Measurements from ENCODE around the gene FUT1. TPM values are rescaled to one million over a fixed set of nuclear protein-coding genes. Genes with fewer than 3 reads are reported as not detected.

The FUT1 gene
- polyA plus RNA-seq (2012; rRNA removed) = 0.03 and 0.08 TPM in 2 replicates
- 0.07 and 0.12 TPM in 2 replicates for polyA plus RNA-seq (2012; cell fraction: cytosol; rRNA removed)
- 0.04 and 0.07 TPM in 2 replicates for polyA plus RNA-seq (2012; cell fraction: nucleus; rRNA removed)

DNA sequence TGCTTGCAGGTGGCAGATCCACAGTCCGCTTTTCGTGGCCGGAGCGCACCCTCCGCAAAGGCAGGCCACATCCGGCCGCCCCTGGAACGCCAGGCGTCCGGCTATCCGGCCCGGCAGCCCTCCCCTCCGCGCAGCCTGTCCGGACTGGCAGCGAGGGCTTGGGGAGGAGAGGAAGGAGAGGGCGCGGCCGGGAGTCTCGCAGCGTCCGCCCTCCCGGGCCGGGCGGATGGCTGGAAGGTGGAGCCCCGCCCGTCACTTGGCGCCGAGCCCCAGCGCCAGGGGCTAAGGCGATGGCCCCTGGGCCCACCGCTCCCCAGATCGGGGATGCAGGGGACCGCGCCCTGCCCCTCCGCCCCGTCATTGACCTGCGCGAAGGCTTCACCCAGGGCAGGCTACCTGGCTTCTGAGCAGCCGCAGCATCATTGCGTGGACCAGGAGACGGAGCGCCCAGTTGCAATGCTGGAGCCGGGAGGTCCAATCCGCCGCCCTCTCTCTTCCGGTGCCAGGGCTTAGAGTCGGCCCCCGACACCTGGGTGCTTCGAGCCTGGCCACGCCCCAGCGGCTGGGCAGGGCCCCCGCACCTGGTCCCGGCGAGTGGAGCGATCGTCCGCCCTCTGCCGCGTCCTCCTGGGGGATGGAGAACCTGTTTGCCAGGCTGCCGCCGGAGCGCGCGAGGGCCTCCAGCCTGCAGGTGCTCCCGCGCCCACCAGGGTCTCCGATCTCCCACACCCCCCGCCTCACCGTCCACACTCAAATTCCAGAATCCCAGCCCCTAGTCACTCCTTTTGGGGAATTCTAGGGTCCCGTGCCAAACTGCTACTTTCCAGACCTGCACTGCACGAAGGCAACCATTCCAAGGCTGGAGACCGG lies at the start of gene FUT1:
Gene FUT1, minus strand, starts transcription at position 146 of the 870 bp plus-strand sequence. CDS start 1,360 bp downstream, outside the sequence.
- Histone ChIP-seq H4K20me1 (ENCODE audit: insufficient read depth) (no peaks in the 10 kb centered on the region), H3K9me3 (no peaks in the 10 kb centered on the region), H3K4me2 (peak within 1 kb of the TSS; percentile 71), H3K27ac (ENCODE audit: low read depth in 2 of 2, low read length in 1 of 2) (no peak within 1 kb of the TSS), H3K27me3 (ENCODE audit: insufficient read depth) (peaks cover 6% of the 10 kb centered on the region; the same call in 1 of the 2 replicates), H3K79me2 (ENCODE audit: insufficient read depth) (no peaks in the 10 kb centered on the region), H3K4me3 (ENCODE audit: low read depth in 2 of 2, low read length in 1 of 2) (peak within 1 kb of the TSS; percentile 35 to 46; a peak in 3 of 4 replicates), H3K9ac (no peak within 1 kb of the TSS), H3K4me1 (ENCODE audit: control insufficient read depth in 1 of 2, insufficient read depth in 2 of 2, low read depth in 1 of 2, low read length in 1 of 2) (peaks cover 0 to 7% of the 10 kb centered on the region in 2 experiments; a peak in 1 of 4 replicates), H3K36me3 (replicated peaks in 1 of 2; ENCODE audit: control insufficient read depth in 1 of 2, insufficient read depth in 2 of 2, low read length in 1 of 2) (no peaks in the 10 kb centered on the region), H3F3A (replicated peaks; ENCODE audit: insufficient read depth) (no peaks in the 10 kb centered on the region), H3K9me2 (no peaks in the 10 kb centered on the region), H2AFZ (ENCODE audit: low read depth) (no peak within 1 kb of the TSS)
- no peak for TF ChIP-seq RXRA (IDR thresholded peaks at IDR 0.05; ENCODE audit: borderline replicate concordance, low read depth)
- TF ChIP-seq, protein P1, sequence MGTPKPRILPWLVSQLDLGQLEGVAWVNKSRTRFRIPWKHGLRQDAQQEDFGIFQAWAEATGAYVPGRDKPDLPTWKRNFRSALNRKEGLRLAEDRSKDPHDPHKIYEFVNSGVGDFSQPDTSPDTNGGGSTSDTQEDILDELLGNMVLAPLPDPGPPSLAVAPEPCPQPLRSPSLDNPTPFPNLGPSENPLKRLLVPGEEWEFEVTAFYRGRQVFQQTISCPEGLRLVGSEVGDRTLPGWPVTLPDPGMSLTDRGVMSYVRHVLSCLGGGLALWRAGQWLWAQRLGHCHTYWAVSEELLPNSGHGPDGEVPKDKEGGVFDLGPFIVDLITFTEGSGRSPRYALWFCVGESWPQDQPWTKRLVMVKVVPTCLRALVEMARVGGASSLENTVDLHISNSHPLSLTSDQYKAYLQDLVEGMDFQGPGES (IDR thresholded peaks at IDR 0.05; ENCODE audit: low read depth, low read length) = no peak
- TF ChIP-seq ELF1 (IDR thresholded peaks at IDR 0.05) = no peak
- no peak for TF ChIP-seq EZH2phosphoT487 (IDR thresholded peaks at IDR 0.05; ENCODE audit: borderline replicate concordance, low read depth)
- no peak for TF ChIP-seq GABPA (IDR thresholded peaks at IDR 0.05; ENCODE audit: low read depth)
- no peak for TF ChIP-seq SIN3A (IDR thresholded peaks at IDR 0.05; ENCODE audit: borderline replicate concordance, low read depth, low read length)
- TF ChIP-seq, protein P2, sequence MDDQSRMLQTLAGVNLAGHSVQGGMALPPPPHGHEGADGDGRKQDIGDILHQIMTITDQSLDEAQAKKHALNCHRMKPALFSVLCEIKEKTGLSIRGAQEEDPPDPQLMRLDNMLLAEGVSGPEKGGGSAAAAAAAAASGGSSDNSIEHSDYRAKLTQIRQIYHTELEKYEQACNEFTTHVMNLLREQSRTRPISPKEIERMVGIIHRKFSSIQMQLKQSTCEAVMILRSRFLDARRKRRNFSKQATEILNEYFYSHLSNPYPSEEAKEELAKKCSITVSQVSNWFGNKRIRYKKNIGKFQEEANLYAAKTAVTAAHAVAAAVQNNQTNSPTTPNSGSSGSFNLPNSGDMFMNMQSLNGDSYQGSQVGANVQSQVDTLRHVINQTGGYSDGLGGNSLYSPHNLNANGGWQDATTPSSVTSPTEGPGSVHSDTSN (IDR thresholded peaks at IDR 0.05) = no peak
- TF ChIP-seq, protein P3, sequence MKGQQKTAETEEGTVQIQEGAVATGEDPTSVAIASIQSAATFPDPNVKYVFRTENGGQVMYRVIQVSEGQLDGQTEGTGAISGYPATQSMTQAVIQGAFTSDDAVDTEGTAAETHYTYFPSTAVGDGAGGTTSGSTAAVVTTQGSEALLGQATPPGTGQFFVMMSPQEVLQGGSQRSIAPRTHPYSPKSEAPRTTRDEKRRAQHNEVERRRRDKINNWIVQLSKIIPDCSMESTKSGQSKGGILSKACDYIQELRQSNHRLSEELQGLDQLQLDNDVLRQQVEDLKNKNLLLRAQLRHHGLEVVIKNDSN (IDR thresholded peaks at IDR 0.05; ENCODE audit: borderline replicate concordance, low read depth) = no peak
- no peak for TF ChIP-seq NRF1 (IDR thresholded peaks at IDR 0.05; ENCODE audit: low read depth, low read length)
- TF ChIP-seq JUND (IDR thresholded peaks at IDR 0.05) = no peak
- no peak for TF ChIP-seq RFX5 (IDR thresholded peaks at IDR 0.05; ENCODE audit: low read length)
- no peak for TF ChIP-seq TCF12 (IDR thresholded peaks at IDR 0.05)
- POLR2A ChIA-PET = no interaction called here
- WGBS (ENCODE audit: low lambda C conversion rate) = 22% methylated on average over 24 of the region's 73 CpGs
- DNase-seq = peak; percentile 82
- CTCF ChIA-PET = interaction anchor here (1.0 to 1.5 kb wide), 3 partner anchors 29 to 107 kb away, joined by 3 to 5 read pairs (median 3); partner anchors contain the start of gene CA11
